ENCODE measurements around the gene RAB11FIP4. TPM values are rescaled to one million over a fixed set of nuclear protein-coding genes. Genes with fewer than 3 reads are reported as not detected.

RAB11FIP4 gene
- total and polyA plus RNA-seq, 2 of the 8 experiments (the other 6 are each of a cell fraction or from before 2014, with no cell fraction given), result 21.7 to 53.2 TPM

GRCh38 chr17:31398381-31399311 lies 7.2 kb downstream of the RAB11FIP4 start:
- DNase-seq (ENCODE audit: low read depth in 1 of 2, low spot score in 2 of 2), result peak in 1 of 2 experiments; percentile 38
- Histone ChIP-seq H2BK12ac (ENCODE audit: low read depth, low read length) (0 out of 2 replicates have a peak overlapping the region, but pooled peaks have one; percentile 17), H4K8ac (ENCODE audit: extremely low read depth, insufficient read depth, low read length) (peak overlapping the region; percentile 74; the same call in 1 of the 2 replicates)

More at GRCh38 chr17:31398381-31399311, 7.2 kb downstream of the RAB11FIP4 start:
- H2AFZ ChIP-seq (ENCODE audit: low read length), result no peak overlapping the region
- no peak overlapping the region for H3K18ac ChIP-seq (ENCODE audit: extremely low read depth, low read length)
- H3K79me1 ChIP-seq (ENCODE audit: low read depth, low read length), result no peaks in the 10 kb centered on the region
- no peak overlapping the region for H3K14ac ChIP-seq (ENCODE audit: insufficient read length)
- ChIA-PET POLR2A (ENCODE audit: partially characterized antibody) (no interaction called here), CTCF (ENCODE audit: partially characterized antibody) (interaction anchor here (0.7 to 2.0 kb wide), 6 partner anchors 9 to 126 kb away, joined by 3 to 8 read pairs (median 5); no protein-coding TSS in a partner anchor)
- H3K9ac ChIP-seq (replicated peaks in 1 of 4; ENCODE audit: extremely low read depth in 1 of 4, low read depth in 3 of 4, low read length in 3 of 4), result no peak overlapping the region
- no peak overlapping the region for H2BK15ac ChIP-seq (ENCODE audit: low read length)
- H3K9me3 ChIP-seq (ENCODE audit: insufficient read depth in 2 of 2, low read depth in 1 of 2, low read length in 1 of 2), result no peaks in the 10 kb centered on the region
- no peak overlapping the region for H3K4me2 ChIP-seq (ENCODE audit: insufficient read depth in 1 of 2, low read depth in 2 of 2, low read length in 2 of 2)
- no peak overlapping the region for H3K23ac ChIP-seq (ENCODE audit: insufficient read length)
- no peak for TF ChIP-seq KDM4A (IDR thresholded peaks at IDR 0.05; ENCODE audit: low read depth, low read length, severe bottlenecking)
- TF ChIP-seq TBP (IDR thresholded peaks at IDR 0.05; ENCODE audit: low read depth, low read length), result no peak
- TF ChIP-seq SP4 (IDR thresholded peaks at IDR 0.05; ENCODE audit: low read length), result no peak
- TF ChIP-seq, protein P1, sequence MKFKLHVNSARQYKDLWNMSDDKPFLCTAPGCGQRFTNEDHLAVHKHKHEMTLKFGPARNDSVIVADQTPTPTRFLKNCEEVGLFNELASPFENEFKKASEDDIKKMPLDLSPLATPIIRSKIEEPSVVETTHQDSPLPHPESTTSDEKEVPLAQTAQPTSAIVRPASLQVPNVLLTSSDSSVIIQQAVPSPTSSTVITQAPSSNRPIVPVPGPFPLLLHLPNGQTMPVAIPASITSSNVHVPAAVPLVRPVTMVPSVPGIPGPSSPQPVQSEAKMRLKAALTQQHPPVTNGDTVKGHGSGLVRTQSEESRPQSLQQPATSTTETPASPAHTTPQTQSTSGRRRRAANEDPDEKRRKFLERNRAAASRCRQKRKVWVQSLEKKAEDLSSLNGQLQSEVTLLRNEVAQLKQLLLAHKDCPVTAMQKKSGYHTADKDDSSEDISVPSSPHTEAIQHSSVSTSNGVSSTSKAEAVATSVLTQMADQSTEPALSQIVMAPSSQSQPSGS (IDR thresholded peaks at IDR 0.05; ENCODE audit: low read length), result no peak
- TF ChIP-seq CTCF (IDR thresholded peaks at IDR 0.05; ENCODE audit: control extremely low read depth in 1 of 3, insufficient read depth in 1 of 3, low read depth in 1 of 3, low read length in 3 of 3), result no peak
- TF ChIP-seq ASH2L (IDR thresholded peaks at IDR 0.05; ENCODE audit: low read length), result no peak
- no peak overlapping the region for H4K5ac ChIP-seq (ENCODE audit: insufficient read length, low read depth, low read length)
- H3K36me3 ChIP-seq (ENCODE audit: control insufficient read depth in 2 of 4, insufficient read depth in 4 of 4, low read length in 3 of 4), result no peaks in the 10 kb centered on the region
- no peak overlapping the region for H2BK20ac ChIP-seq (ENCODE audit: low read length)
- H4K20me1 ChIP-seq (replicated peaks in 1 of 2; ENCODE audit: control insufficient read depth in 1 of 2, insufficient read depth in 2 of 2, low read length in 2 of 2), result peaks cover 2 to 4% of the 10 kb centered on the region in 2 experiments
- no peak overlapping the region for H3K56ac ChIP-seq (replicated peaks; ENCODE audit: insufficient read length, low read depth, low read length)
- no peak overlapping the region for H2BK120ac ChIP-seq (replicated peaks; ENCODE audit: low read depth, low read length)
- H3K23me2 ChIP-seq (ENCODE audit: low read depth, low read length), result peaks cover 3% of the 10 kb centered on the region; the same call in 1 of the 2 replicates
- H3K4me1 ChIP-seq (replicated peaks in 1 of 4; ENCODE audit: control insufficient read depth in 3 of 4, insufficient read depth in 4 of 4, low read length in 3 of 4), result no peaks in the 10 kb centered on the region
- no peaks in the 10 kb centered on the region for H3K79me2 ChIP-seq (ENCODE audit: control insufficient read depth in 1 of 2, insufficient read depth in 2 of 2, low read length in 2 of 2)
- H3K4me3 ChIP-seq (ENCODE audit: extremely low read depth in 1 of 4, insufficient read depth in 2 of 4, low read depth in 3 of 4, low read length in 4 of 4), result no peak overlapping the region
- WGBS, 2 experiments (ENCODE audit: extremely low coverage in 1 of 2, insufficient coverage in 1 of 2, insufficient read length in 1 of 2, insufficient replicate concordance in 2 of 2, low coverage in 1 of 2, low lambda C conversion rate in 2 of 2, missing lambda C conversion rate in 1 of 2), result 90% methylated on average over 18 of the region's 21 CpGs; no CpG with 5 or more reads in 1 of the 2 experiments
- no peak overlapping the region for H3K27ac ChIP-seq (ENCODE audit: low read depth, low read length)
- no peak overlapping the region for H2AK5ac ChIP-seq (ENCODE audit: low read depth, low read length)
- H3K27me3 ChIP-seq (replicated peaks in 1 of 4; ENCODE audit: control insufficient read depth in 3 of 4, extremely low read depth in 1 of 4, insufficient read depth in 3 of 4, low read length in 3 of 4), result no peaks in the 10 kb centered on the region
- FAIRE-seq, result no peak
- no peak overlapping the region for H3K4ac ChIP-seq (replicated peaks; ENCODE audit: insufficient read length, low read depth, low read length)
- no peak overlapping the region for H4K91ac ChIP-seq (replicated peaks; ENCODE audit: insufficient read length, low read length)
- H2BK5ac ChIP-seq (ENCODE audit: low read depth, low read length), result no peak overlapping the region
